GM19238 (cell line): ENCODE measurements around the gene PARP14.
A peak's percentile ranks its signal among the peaks of the same experiment; 100 is the strongest.
"Not testable (repeated sequence)": the region's sequence is repeated elsewhere in the genome, so short reads cannot be mapped to it uniquely, and the experiment has no call there.

Experiments
- DNase-seq: peaks from one replicate; pipeline ENCODE4 v3.0.0; 2011; ENCODE audit warnings: low spot score; ENCODE audit not compliant: insufficient read length

The PARP14 gene

GRCh38 chr3:122680475-122681283 is at the start of gene PARP14:
Gene PARP14, plus strand, starts transcription at chr3:122680839. Its CDS starts 45 bp downstream, at chr3:122680884.
- DNase-seq = no peak

- DNase-seq = no peak
Observed at GRCh38 chr3:122635789-122636188, 44.9 kb upstream of the PARP14 start.

GRCh38 chr3:122636697-122637096 is 43.9 kb upstream of the PARP14 start:
- DNase-seq = no peak

GRCh38 chr3:122640437-122640999 is 40.1 kb upstream of the PARP14 start:
- DNase-seq = no peak

- DNase-seq = peak; percentile 18
Observed at GRCh38 chr3:122642935-122643334, 37.7 kb upstream of the PARP14 start.

GRCh38 chr3:122646146-122646988 is 34.3 kb upstream of the PARP14 start:
- no peak for DNase-seq

GRCh38 chr3:122651233-122651907 is 29.3 kb upstream of the PARP14 start:
- DNase-seq = not testable (repeated sequence)

GRCh38 chr3:122651962-122652361 is 28.7 kb upstream of the PARP14 start:
- DNase-seq = not testable (repeated sequence)

GRCh38 chr3:122658336-122658735 is 22.3 kb upstream of the PARP14 start:
- DNase-seq = not testable (repeated sequence)

GRCh38 chr3:122660297-122660974 is 20.2 kb upstream of the PARP14 start:
- no peak for DNase-seq

- DNase-seq = no peak
Observed at GRCh38 chr3:122661633-122662032, 19.0 kb upstream of the PARP14 start.

- DNase-seq = no peak
Observed at GRCh38 chr3:122662505-122662904, 18.1 kb upstream of the PARP14 start.

GRCh38 chr3:122665226-122665786 is 15.3 kb upstream of the PARP14 start:
- no peak for DNase-seq

- no peak for DNase-seq
Observed at GRCh38 chr3:122665881-122666280, 14.8 kb upstream of the PARP14 start.

GRCh38 chr3:122668930-122669730 is 11.5 kb upstream of the PARP14 start:
- no peak for DNase-seq

- DNase-seq = no peak
Observed at GRCh38 chr3:122671553-122671952, 9.1 kb upstream of the PARP14 start.

GRCh38 chr3:122674339-122674738 is 6.3 kb upstream of the PARP14 start:
- no peak for DNase-seq

- no peak for DNase-seq
Observed at GRCh38 chr3:122676759-122677158, 3.9 kb upstream of the PARP14 start.

- no peak for DNase-seq
Observed at GRCh38 chr3:122677216-122677615, 3.4 kb upstream of the PARP14 start.

- DNase-seq = no peak
Observed at GRCh38 chr3:122678506-122678905, 2.1 kb upstream of the PARP14 start.
